ENCODE results near the gene CAVIN4.

CAVIN4 gene

DNA sequence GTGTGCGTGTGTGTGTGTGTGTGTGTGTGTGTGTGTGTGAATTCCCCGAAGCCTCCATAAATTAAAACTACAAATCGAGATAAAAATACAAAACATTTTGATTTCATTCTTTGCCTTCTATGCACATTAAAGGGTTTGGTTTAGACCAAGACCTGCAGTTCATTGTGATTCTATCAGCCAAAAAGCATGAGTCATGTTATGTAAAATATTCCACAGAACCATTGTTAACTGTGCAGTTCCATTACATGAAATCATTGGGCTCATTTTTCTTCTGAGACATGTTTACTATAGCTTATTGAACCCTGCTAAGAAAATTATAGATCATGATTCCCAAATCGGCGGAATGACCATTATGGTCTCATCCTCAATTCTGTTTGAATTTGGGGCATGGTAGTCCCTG is 11.7 kb downstream of the CAVIN4 start:
- no peak overlapping the region for H3K4me3 ChIP-seq (ENCODE audit: low read depth, low read length)
- TF ChIP-seq CTCF (IDR thresholded peaks at IDR 0.05; ENCODE audit: borderline replicate concordance, insufficient read depth, low read depth, low read length), result no peak

DNA sequence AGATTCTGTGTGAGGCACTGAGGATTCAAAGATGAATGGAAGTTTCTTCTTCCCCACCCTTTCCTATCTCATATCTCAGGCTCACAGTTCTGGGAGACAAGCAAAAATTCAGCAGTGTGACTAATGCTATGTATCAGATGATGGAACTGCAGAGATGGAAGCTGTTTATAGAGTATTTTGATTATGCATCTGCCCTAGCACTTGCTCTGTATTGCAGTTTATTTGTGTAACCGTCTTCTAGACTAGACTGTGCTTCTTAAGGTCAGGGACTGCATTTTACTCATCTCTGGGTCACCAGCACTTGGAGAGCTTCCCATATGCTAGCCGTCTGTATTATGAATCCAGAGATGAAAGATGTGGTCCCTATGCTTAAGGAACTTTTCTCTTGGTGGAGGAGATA is 12.6 kb downstream of the CAVIN4 start:
- H3K4me3 ChIP-seq (ENCODE audit: low read depth, low read length), result no peak overlapping the region
- TF ChIP-seq CTCF (IDR thresholded peaks at IDR 0.05; ENCODE audit: borderline replicate concordance, insufficient read depth, low read depth, low read length), result no peak

DNA sequence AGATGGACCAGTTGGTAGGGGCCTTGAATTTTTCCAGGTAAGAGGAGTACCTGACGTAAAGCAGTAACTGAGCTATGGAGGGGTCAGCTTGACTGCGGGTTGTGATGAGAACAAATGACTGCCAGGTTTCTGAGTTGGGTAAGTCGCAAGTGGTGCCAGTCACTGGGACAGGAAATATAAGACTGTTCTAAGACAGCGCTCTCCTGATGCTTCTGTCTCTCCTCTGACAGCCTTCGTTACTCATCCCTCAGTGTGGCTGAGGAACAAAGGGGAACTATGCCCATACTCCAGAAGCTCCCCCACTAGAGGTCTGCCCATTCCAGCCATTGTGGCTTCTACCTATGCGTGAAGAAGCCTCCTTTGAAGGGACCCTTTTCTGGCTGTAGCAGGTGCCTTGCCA is 13.3 kb downstream of the CAVIN4 start:
- no peak overlapping the region for H3K4me3 ChIP-seq (ENCODE audit: low read depth, low read length)

DNA sequence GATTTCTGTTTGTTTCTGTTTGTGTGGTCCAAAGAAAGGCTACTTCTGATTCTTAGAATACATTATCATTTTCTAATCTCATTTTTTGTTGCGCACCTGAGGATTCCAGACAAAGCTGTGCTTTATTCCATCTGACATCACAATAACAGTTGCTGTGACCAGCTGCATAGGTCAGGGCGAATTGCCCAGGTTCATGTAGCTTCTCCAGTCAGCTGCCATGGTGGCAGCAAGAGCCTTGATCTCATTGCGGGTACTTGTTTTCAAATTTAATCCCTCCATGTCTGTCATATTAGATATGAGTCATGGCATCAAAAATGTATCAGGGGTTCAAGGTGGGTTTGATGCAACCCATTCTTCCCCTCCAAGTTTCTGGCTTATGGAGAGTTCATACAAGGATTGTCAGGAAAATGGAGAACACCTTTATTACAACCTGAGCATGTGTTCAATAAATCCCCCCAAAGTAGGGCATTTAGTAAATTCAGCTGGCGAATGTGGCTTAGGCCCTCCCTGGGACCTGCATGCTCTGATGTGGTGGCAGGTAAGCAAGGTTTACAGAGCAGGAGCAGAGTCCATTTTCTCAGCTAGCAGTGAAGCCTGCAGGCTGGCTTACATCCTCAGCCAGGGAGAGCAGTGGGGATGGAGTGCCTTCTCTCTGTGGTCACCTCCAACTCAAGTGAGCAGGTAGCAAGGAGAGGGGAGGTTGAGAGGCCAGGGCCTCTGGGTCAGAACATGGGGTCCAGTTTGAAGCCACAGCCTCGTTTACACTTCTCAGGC is 13.9 kb downstream of the CAVIN4 start:
- H3K4me3 ChIP-seq (ENCODE audit: low read depth, low read length), result no peak overlapping the region
- no peak for TF ChIP-seq CTCF (IDR thresholded peaks at IDR 0.05; ENCODE audit: borderline replicate concordance, insufficient read depth, low read depth, low read length)

More for the DNA sequence above, 13.3 kb downstream of the CAVIN4 start:
- no peak for TF ChIP-seq CTCF (IDR thresholded peaks at IDR 0.05; ENCODE audit: borderline replicate concordance, insufficient read depth, low read depth, low read length)

GRCh38 chr9:100595391-100596199 is 17.7 kb downstream of the CAVIN4 start:
- no peak overlapping the region for H3K4me3 ChIP-seq (ENCODE audit: low read depth, low read length)
- TF ChIP-seq CTCF (IDR thresholded peaks at IDR 0.05; ENCODE audit: borderline replicate concordance, insufficient read depth, low read depth, low read length), result peak; percentile 50; the same call in 1 of the 2 replicates

GRCh38 chr9:100597236-100597635 is 19.4 kb downstream of the CAVIN4 start:
- no peak overlapping the region for H3K4me3 ChIP-seq (ENCODE audit: low read depth, low read length)
- TF ChIP-seq CTCF (IDR thresholded peaks at IDR 0.05; ENCODE audit: borderline replicate concordance, insufficient read depth, low read depth, low read length), result no peak
